ENCODE measurements around the gene SOX5. TPM values are rescaled to one million over a fixed set of nuclear protein-coding genes. Genes with fewer than 3 reads are reported as not detected.

SOX5 gene
- total RNA-seq, 3 donors from 2014 or later (not counting 1 experiment from before 2014, with no cell fraction given), result 0.80 to 0.95 TPM; not detected in 1

DNA sequence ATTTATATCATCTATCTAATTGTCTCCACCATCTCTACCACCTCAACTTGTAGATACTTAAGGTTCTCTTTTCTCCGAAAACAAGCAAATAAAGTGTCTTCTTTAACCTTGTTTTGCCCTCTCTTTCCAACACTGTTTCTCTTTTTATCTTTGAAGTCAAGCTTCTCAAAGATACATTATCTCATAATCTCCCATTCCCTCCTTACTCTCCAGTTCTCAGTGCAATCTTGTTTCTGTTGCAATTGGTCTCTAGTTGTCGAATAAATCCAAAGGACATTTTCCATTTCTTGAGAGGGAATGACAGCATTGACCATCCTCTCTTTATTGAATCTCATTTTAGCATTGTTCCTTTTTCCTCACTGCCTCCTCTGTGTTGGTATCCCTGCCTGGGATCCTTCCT, 383.3 kb downstream of the SOX5 start:
- no peak for TF ChIP-seq CTCF (IDR thresholded peaks at IDR 0.05)
- intact Hi-C loops (cut with micrococcal nuclease), result no loop called here
- H3K4me1 Mint-ChIP-seq, result no peaks in the 10 kb centered on the region
- H3K36me3 Mint-ChIP-seq, result peaks cover 6% of the 10 kb centered on the region
- Histone ChIP-seq H3K27me3 (ENCODE audit: control insufficient read depth, insufficient read depth, low read length) (no peaks in the 10 kb centered on the region), H3K27ac (ENCODE audit: low read length) (no peak overlapping the region), H3K36me3 (ENCODE audit: control insufficient read depth, insufficient read depth, low read length) (no peaks in the 10 kb centered on the region), H3K9me3 (ENCODE audit: control insufficient read depth, insufficient read depth, low read length) (no peaks in the 10 kb centered on the region), H3K4me3 (ENCODE audit: low read length) (no peak overlapping the region), H3K4me1 (ENCODE audit: control insufficient read depth, insufficient read depth, low read length) (no peaks in the 10 kb centered on the region)
- no peak overlapping the region for H3K4me3 Mint-ChIP-seq
- ATAC-seq, result no peak
- 39% methylated on average over 2 of the region's 2 CpGs for WGBS (ENCODE audit: insufficient coverage)
- DNase-seq, result no peak
- no peak overlapping the region for H3K27ac Mint-ChIP-seq
- H3K27me3 Mint-ChIP-seq (ENCODE audit: low read depth in 2 of 2), result no peaks in the 10 kb centered on the region
- H3K9me3 Mint-ChIP-seq, result peaks cover 20 to 27% of the 10 kb centered on the region in 2 donors

DNA sequence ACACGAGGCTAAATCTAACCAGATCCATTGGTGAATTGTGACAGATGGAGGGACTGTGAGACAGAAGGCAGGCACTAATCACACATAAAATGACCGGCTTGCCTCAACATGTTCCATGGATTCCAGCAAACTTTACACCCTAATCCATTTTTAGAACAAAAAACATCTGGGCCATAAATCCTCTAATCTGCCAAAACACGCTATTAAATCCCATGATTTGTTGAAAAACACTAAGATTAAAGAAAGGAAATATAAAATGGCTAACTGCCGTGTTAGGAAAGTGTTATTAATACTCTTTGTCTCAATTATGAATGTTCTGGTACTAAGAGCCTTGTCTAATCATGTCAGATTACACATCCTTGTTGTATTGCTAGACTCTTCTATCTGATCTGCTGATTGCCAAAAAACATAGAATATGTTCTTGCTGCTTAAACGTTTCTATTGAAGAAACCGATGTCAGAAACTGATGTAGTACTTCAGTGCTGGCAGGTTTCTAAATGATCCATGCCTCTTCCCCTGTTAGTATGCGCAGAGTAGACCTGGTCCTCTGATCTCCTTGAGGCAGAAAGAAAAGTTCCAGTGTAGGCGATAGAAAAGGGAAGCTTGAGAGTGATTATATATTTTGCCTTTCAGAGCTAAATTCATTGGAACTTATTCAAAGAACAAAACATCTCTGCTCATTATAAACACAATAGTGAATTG, 384.9 kb downstream of the SOX5 start:
- H3K4me1 ChIP-seq (ENCODE audit: control insufficient read depth, insufficient read depth, low read length), result no peaks in the 10 kb centered on the region
- no peaks in the 10 kb centered on the region for H3K9me3 ChIP-seq (ENCODE audit: control insufficient read depth, insufficient read depth, low read length)
- Mint-ChIP-seq H3K27ac (no peak overlapping the region), H3K4me1 (no peaks in the 10 kb centered on the region), H3K36me3 (peaks cover 3% of the 10 kb centered on the region), H3K4me3 (no peak overlapping the region), H3K9me3 (peaks cover 19 to 30% of the 10 kb centered on the region in 2 donors), H3K27me3 (ENCODE audit: low read depth in 2 of 2) (no peaks in the 10 kb centered on the region)
- TF ChIP-seq CTCF (IDR thresholded peaks at IDR 0.05), result no peak
- intact Hi-C loops (cut with micrococcal nuclease), result no loop called here
- no peak overlapping the region for H3K4me3 ChIP-seq (ENCODE audit: low read length)
- H3K27ac ChIP-seq (ENCODE audit: low read length), result no peak overlapping the region
- WGBS (ENCODE audit: insufficient coverage), result 80% methylated on average over 6 of the region's 8 CpGs
- DNase-seq (no peak), ATAC-seq (no peak)
- no peaks in the 10 kb centered on the region for H3K27me3 ChIP-seq (ENCODE audit: control insufficient read depth, insufficient read depth, low read length)
- H3K36me3 ChIP-seq (ENCODE audit: control insufficient read depth, insufficient read depth, low read length), result no peaks in the 10 kb centered on the region

GRCh38 chr12:23561364-23562345, 387.8 kb downstream of the SOX5 start:
- 94% methylated on average over 12 of the region's 12 CpGs for WGBS (ENCODE audit: insufficient coverage)
- ATAC-seq (no peak), DNase-seq (no peak)
- Mint-ChIP-seq H3K4me3 (no peak overlapping the region), H3K27me3 (ENCODE audit: low read depth in 2 of 2) (no peaks in the 10 kb centered on the region), H3K36me3 (no peaks in the 10 kb centered on the region), H3K9me3 (peaks cover 13 to 22% of the 10 kb centered on the region in 2 donors), H3K4me1 (no peaks in the 10 kb centered on the region), H3K27ac (no peak overlapping the region)
- Histone ChIP-seq H3K9me3 (ENCODE audit: control insufficient read depth, insufficient read depth, low read length) (no peaks in the 10 kb centered on the region), H3K4me1 (ENCODE audit: control insufficient read depth, insufficient read depth, low read length) (no peaks in the 10 kb centered on the region), H3K4me3 (ENCODE audit: low read length) (no peak overlapping the region), H3K27me3 (ENCODE audit: control insufficient read depth, insufficient read depth, low read length) (no peaks in the 10 kb centered on the region), H3K27ac (ENCODE audit: low read length) (no peak overlapping the region), H3K36me3 (ENCODE audit: control insufficient read depth, insufficient read depth, low read length) (no peaks in the 10 kb centered on the region)
- TF ChIP-seq CTCF (IDR thresholded peaks at IDR 0.05), result no peak
- intact Hi-C loops (cut with micrococcal nuclease), result no loop called here

All from natural killer cell (primary cell).